Lung (tissue), 12 donors: ENCODE measurements around the gene MRPS2. TPM values are rescaled to one million over a fixed set of nuclear protein-coding genes. Genes with fewer than 3 reads are reported as not detected.

ENCODE experiments used
- ATAC-seq: fragments of 200-7000 bp; cut with Tn5 transposase; one replicate; pipeline ENCODE4 v1.9.1; 2020; ENCODE audit warnings: moderate number of reproducible peaks; ENCODE audit not compliant: insufficient read depth, low FRiP score
- DNase-seq, 3 donors: peaks; one replicate each; pipeline ENCODE4 v3.0.0-alpha.2; 2013 to 2017
- H3K27ac ChIP-seq, 2 donors: one replicate each; pipeline ENCODE4 v1.5.1; 2013; ENCODE audit warnings: mild to moderate bottlenecking in 2 of 2, moderate library complexity in 2 of 2, control low read depth in 1 of 2, inconsistent platforms in 1 of 2, low read depth in 1 of 2, low read length in 1 of 2
- H3K27me3 ChIP-seq, 3 donors: one replicate each; pipeline ENCODE4 v1.5.1; 2013; ENCODE audit warnings: low read length in 2 of 3; ENCODE audit not compliant: control insufficient read depth in 3 of 3, insufficient read depth in 3 of 3
- H3K36me3 ChIP-seq, 4 donors: one replicate each; pipeline ENCODE4 v1.5.1; 2013; ENCODE audit warnings: low read length in 4 of 4, mild to moderate bottlenecking in 1 of 4, moderate library complexity in 1 of 4; ENCODE audit not compliant: control insufficient read depth in 4 of 4, insufficient read depth in 4 of 4
- H3K4me1 ChIP-seq, 5 donors: one replicate each; pipeline ENCODE4 v1.5.1; 2013; ENCODE audit warnings: low read length in 5 of 5, mild to moderate bottlenecking in 2 of 5, moderate library complexity in 1 of 5; ENCODE audit not compliant: control insufficient read depth in 5 of 5, insufficient read depth in 5 of 5
- H3K4me3 ChIP-seq: one replicate; pipeline ENCODE4 v1.5.1; 2013; ENCODE audit warnings: mild to moderate bottlenecking, control low read depth, moderate library complexity
- H3K9ac ChIP-seq, 2 donors: one replicate each; pipeline ENCODE4 v1.5.1; 2013; ENCODE audit warnings: low read length in 2 of 2, control low read depth in 1 of 2; ENCODE audit not compliant: insufficient read depth in 1 of 2
- H3K9me3 ChIP-seq, 4 donors: one replicate each; pipeline ENCODE4 v1.5.1; 2013; ENCODE audit warnings: low read length in 3 of 4, mild to moderate bottlenecking in 1 of 4, moderate library complexity in 1 of 4; ENCODE audit not compliant: control insufficient read depth in 4 of 4, insufficient read depth in 3 of 4
- CTCF ChIP-seq: IDR thresholded peaks from 2 replicates; pipeline ENCODE4 v1.5.1; 2012; ENCODE audit warnings: mild to moderate bottlenecking; ENCODE audit errors: control extremely low read depth, extremely low read depth
- WGBS, 2 donors: extraction: QIAGEN DNeasy Blood & Tissue Kit; methylation state at CpG; one replicate each; pipeline ENCODE4 v1.1.7; 2013; 5-methylcytosine and 5-hydroxymethylcytosine counted together
- polyA plus RNA-seq, 2 donors: library from polyadenylated mRNA; stranded (reverse); fragments of 200-250 nt; gene quantifications; one replicate each; pipeline ENCODE4 v1.2.1, GENCODE V29; 2013
- total RNA-seq, 2 donors: library from RNA; depleted of rRNA in 1 of 2; stranded (reverse); fragments of >200 nt in 1 of 2; gene quantifications; one replicate each; pipeline ENCODE4 v1.2.1, GENCODE V29; 2014 to 2021
- donor health status: control.
- donor health status: control.
- donor health status: Bipolar disorder and iron deficiency.
- donor health status: healthy.
- donor health status: DM: yes; HTN: yes; CAD: no.

Gene MRPS2
- total and polyA plus RNA-seq, 4 donors = 18.2 to 42.0 (median 31.8) TPM

GRCh38 chr9:135476561-135477355, 23.7 kb upstream of the MRPS2 start:
- DNase-seq = peak; percentile 19 to 50 (median 30)
- TF ChIP-seq CTCF = no peak
- H3K9me3 ChIP-seq = no peaks in the 10 kb centered on the region
- H3K36me3 ChIP-seq = no peaks in the 10 kb centered on the region
- peak; percentile 23 for ATAC-seq
- peaks cover 0 to 33% (median 3%) of the 10 kb centered on the region in 5 donors for H3K4me1 ChIP-seq
- 79 to 82% methylated on average over 10 of the region's 10 CpGs for WGBS, 2 donors
- no peaks in the 10 kb centered on the region for H3K27me3 ChIP-seq
- H3K9ac ChIP-seq = no peak overlapping the region
- H3K4me3 ChIP-seq = no peak overlapping the region
- H3K27ac ChIP-seq = peak overlapping the region in 1 of 2 donors; percentile 71

- DNase-seq = peak in 2 of 3 donors; percentile 48 to 71
- Histone ChIP-seq H3K4me1 (peaks cover 0 to 33% (median 3%) of the 10 kb centered on the region in 5 donors), H3K36me3 (peaks cover 0 to 1% (median 0%) of the 10 kb centered on the region in 4 donors), H3K27me3 (no peaks in the 10 kb centered on the region), H3K27ac (no peak overlapping the region), H3K9ac (no peak overlapping the region), H3K9me3 (no peaks in the 10 kb centered on the region), H3K4me3 (no peak overlapping the region)
- no peak for TF ChIP-seq CTCF
- 74 to 78% methylated on average over 10 of the region's 10 CpGs for WGBS, 2 donors
- ATAC-seq = no peak
Measured at GRCh38 chr9:135478191-135478590, 22.3 kb upstream of the MRPS2 start.

GRCh38 chr9:135478829-135479468, 21.5 kb upstream of the MRPS2 start:
- 2% methylated on average over 50 to 64 of the region's 64 CpGs for WGBS, 2 donors
- no peak overlapping the region for H3K9ac ChIP-seq
- no peaks in the 10 kb centered on the region for H3K9me3 ChIP-seq
- H3K36me3 ChIP-seq = peaks cover 0 to 9% (median 3%) of the 10 kb centered on the region in 4 donors
- no peak for TF ChIP-seq CTCF
- no peaks in the 10 kb centered on the region for H3K27me3 ChIP-seq
- H3K27ac ChIP-seq = peak overlapping the region; percentile 67 to 89
- H3K4me3 ChIP-seq = peak overlapping the region; percentile 62
- ATAC-seq (peak; percentile 43), DNase-seq (peak; percentile 47 to 69 (median 48))
- H3K4me1 ChIP-seq = peaks cover 0 to 33% (median 3%) of the 10 kb centered on the region in 5 donors
